IPS-15b (cell line): ENCODE results near the gene ZNF311.

Experiments
- H3K27me3 ChIP-seq: one replicate; pipeline ENCODE4 v1.6.1; 2013; ENCODE audit warnings: low read length; ENCODE audit not compliant: control insufficient read depth, insufficient read depth
- H3K36me3 ChIP-seq: one replicate; pipeline ENCODE4 v1.6.1; 2013; ENCODE audit warnings: low read length; ENCODE audit not compliant: control insufficient read depth, insufficient read depth
- H3K4me1 ChIP-seq: one replicate; pipeline ENCODE4 v1.6.1; 2013; ENCODE audit warnings: mild to moderate bottlenecking, low read length; ENCODE audit not compliant: control insufficient read depth, insufficient read depth
- H3K4me3 ChIP-seq: one replicate; pipeline ENCODE4 v1.5.1; 2013; ENCODE audit warnings: low read depth, low read length
- H3K9ac ChIP-seq: one replicate; pipeline ENCODE4 v1.6.1; 2013; ENCODE audit warnings: low read depth, mild to moderate bottlenecking, low read length
- H3K9me3 ChIP-seq: one replicate; pipeline ENCODE4 v1.6.1; 2013; ENCODE audit warnings: mild to moderate bottlenecking, low read length; ENCODE audit not compliant: control insufficient read depth, insufficient read depth

The ZNF311 gene

GRCh38 chr6:28945349-28945748 is 59.8 kb downstream of the ZNF311 start:
- H3K4me3 ChIP-seq, result no peak overlapping the region
- no peak overlapping the region for H3K9ac ChIP-seq
- peaks cover 7% of the 10 kb centered on the region for H3K4me1 ChIP-seq
- H3K36me3 ChIP-seq, result no peaks in the 10 kb centered on the region
- no peaks in the 10 kb centered on the region for H3K9me3 ChIP-seq
- no peaks in the 10 kb centered on the region for H3K27me3 ChIP-seq
